ENCODE measurements around the gene THPO. TPM values are rescaled to one million over a fixed set of nuclear protein-coding genes. Genes with fewer than 3 reads are reported as not detected.
A peak's percentile ranks its signal among the peaks of the same experiment; 100 is the strongest.

The THPO gene
- total RNA-seq, 1 experiment from 2014 or later = not detected

DNA sequence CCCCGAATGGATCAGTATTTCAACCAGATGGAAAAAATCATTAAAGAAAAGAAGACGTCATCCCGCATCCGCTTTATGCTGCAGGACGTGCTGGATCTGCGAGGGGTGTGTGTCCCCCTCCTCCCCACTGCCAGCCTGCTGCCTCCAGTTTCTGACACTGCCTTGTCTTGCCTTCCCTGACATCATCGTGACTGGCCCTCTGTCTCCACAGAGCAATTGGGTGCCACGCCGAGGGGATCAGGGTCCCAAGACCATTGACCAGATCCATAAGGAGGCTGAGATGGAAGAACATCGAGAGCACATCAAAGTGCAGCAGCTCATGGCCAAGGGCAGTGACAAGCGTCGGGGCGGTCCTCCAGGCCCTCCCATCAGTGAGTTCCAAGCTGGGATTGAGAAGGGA lies 52.7 kb downstream of the THPO start:
- TF ChIP-seq, protein P1, sequence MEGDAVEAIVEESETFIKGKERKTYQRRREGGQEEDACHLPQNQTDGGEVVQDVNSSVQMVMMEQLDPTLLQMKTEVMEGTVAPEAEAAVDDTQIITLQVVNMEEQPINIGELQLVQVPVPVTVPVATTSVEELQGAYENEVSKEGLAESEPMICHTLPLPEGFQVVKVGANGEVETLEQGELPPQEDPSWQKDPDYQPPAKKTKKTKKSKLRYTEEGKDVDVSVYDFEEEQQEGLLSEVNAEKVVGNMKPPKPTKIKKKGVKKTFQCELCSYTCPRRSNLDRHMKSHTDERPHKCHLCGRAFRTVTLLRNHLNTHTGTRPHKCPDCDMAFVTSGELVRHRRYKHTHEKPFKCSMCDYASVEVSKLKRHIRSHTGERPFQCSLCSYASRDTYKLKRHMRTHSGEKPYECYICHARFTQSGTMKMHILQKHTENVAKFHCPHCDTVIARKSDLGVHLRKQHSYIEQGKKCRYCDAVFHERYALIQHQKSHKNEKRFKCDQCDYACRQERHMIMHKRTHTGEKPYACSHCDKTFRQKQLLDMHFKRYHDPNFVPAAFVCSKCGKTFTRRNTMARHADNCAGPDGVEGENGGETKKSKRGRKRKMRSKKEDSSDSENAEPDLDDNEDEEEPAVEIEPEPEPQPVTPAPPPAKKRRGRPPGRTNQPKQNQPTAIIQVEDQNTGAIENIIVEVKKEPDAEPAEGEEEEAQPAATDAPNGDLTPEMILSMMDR (IDR thresholded peaks at IDR 0.05; ENCODE audit: unreplicated experiment) = no peak
- CTCF ChIA-PET = no interaction called here
- peaks cover 100% of the 10 kb centered on the region for H3K36me3 Mint-ChIP-seq (ENCODE audit: insufficient read depth, unreplicated experiment)
- no peaks in the 10 kb centered on the region for H3K27me3 Mint-ChIP-seq (ENCODE audit: unreplicated experiment)
- BruUV-seq (replicated peaks) = no TSS peak
- peaks cover 33% of the 10 kb centered on the region for H3K4me1 Mint-ChIP-seq (ENCODE audit: low read depth, unreplicated experiment)
- DNase-seq = no peak
- no peak overlapping the region for H3K27ac Mint-ChIP-seq (ENCODE audit: unreplicated experiment)
- no peak overlapping the region for H3K4me3 Mint-ChIP-seq (ENCODE audit: low read depth, unreplicated experiment)
- intact Hi-C loops (cut with micrococcal nuclease; ENCODE audit: unreplicated experiment) = no loop called here
- no peaks in the 10 kb centered on the region for H3K9me3 Mint-ChIP-seq (ENCODE audit: low read depth, unreplicated experiment)

DNA sequence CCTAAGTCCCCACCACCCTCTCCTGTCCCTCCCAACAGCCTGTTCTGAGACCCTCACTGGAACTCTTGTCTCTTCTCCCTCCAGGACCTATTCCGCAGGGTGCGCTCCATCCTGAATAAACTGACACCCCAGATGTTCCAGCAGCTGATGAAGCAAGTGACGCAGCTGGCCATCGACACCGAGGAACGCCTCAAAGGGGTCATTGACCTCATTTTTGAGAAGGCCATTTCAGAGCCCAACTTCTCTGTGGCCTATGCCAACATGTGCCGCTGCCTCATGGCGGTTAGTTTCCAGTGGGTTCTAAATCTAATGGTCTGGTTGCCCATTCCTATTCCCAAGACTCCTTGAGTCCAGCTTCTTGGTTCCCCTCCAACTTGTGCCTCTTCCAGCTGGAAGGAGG lies 54.3 kb downstream of the THPO start:
- H3K9me3 Mint-ChIP-seq (ENCODE audit: low read depth, unreplicated experiment) = no peaks in the 10 kb centered on the region
- intact Hi-C loops (cut with micrococcal nuclease; ENCODE audit: unreplicated experiment) = no loop called here
- H3K27ac Mint-ChIP-seq (ENCODE audit: unreplicated experiment) = no peak overlapping the region

DNA sequence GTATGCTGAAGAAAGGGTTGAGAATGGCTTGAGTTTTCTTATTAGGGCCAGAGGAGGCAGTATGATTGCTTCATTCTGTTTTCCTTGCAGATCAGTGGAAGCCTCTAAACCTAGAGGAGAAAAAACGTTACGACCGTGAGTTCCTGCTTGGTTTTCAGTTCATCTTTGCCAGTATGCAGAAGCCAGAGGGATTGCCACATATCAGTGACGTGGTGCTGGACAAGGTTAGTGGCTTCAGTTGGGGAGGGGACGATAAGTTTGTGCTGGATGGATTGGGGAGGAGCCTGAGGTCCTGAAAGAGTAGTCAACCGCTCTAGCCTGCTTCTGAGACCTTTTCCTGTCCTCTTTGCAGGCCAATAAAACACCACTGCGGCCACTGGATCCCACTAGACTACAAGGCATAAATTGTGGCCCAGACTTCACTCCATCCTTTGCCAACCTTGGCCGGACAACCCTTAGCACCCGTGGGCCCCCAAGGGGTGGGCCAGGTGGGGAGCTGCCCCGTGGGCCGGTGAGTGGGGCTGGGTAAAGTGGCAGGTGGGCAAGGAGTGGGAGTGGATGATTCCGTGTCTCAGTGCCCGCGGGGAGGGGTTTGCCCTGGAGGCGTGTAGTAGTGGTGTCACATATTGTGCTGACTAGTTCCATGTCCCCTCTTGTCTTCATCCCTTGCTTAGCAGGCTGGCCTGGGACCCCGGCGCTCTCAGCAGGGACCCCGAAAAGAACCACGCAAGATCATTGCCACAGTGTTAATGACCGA lies 55.1 kb downstream of the THPO start:
- H3K4me3 Mint-ChIP-seq (ENCODE audit: low read depth, unreplicated experiment) = no peak overlapping the region
- no peaks in the 10 kb centered on the region for H3K9me3 Mint-ChIP-seq (ENCODE audit: low read depth, unreplicated experiment)
- H3K36me3 Mint-ChIP-seq (ENCODE audit: insufficient read depth, unreplicated experiment) = peaks cover 98% of the 10 kb centered on the region
- TF ChIP-seq, protein P1 (IDR thresholded peaks at IDR 0.05; ENCODE audit: unreplicated experiment) = no peak
- no peak for DNase-seq
- peaks cover 37% of the 10 kb centered on the region for H3K4me1 Mint-ChIP-seq (ENCODE audit: low read depth, unreplicated experiment)
- CTCF ChIA-PET = no interaction called here
- intact Hi-C loops (cut with micrococcal nuclease; ENCODE audit: unreplicated experiment) = no loop called here
- no peaks in the 10 kb centered on the region for H3K27me3 Mint-ChIP-seq (ENCODE audit: unreplicated experiment)
- BruUV-seq (replicated peaks) = no TSS peak
- H3K27ac Mint-ChIP-seq (ENCODE audit: unreplicated experiment) = peak overlapping the region; percentile 29

More for the DNA sequence above, 54.3 kb downstream of the THPO start:
- TF ChIP-seq, protein P1 (IDR thresholded peaks at IDR 0.05; ENCODE audit: unreplicated experiment) = no peak
- Mint-ChIP-seq H3K4me3 (ENCODE audit: low read depth, unreplicated experiment) (no peak overlapping the region), H3K4me1 (ENCODE audit: low read depth, unreplicated experiment) (peaks cover 33% of the 10 kb centered on the region), H3K27me3 (ENCODE audit: unreplicated experiment) (no peaks in the 10 kb centered on the region), H3K36me3 (ENCODE audit: insufficient read depth, unreplicated experiment) (peaks cover 100% of the 10 kb centered on the region)
- DNase-seq = no peak
- CTCF ChIA-PET = no interaction called here
- no TSS peak for BruUV-seq (replicated peaks)

Other genes with a start within 250 kb of the THPO start
- gene EIF2B5, start 242.8 kb downstream of the THPO start, total RNA-seq (2022) = 79.6 and 87.9 TPM in 2 replicates
- gene DVL3, start 222.8 kb downstream of the THPO start, total RNA-seq (2022) = 105 and 106 TPM in 2 replicates
- gene AP2M1, start 203.4 kb downstream of the THPO start, total RNA-seq (2022) = 394 and 401 TPM in 2 replicates
- gene ABCF3, start 192.0 kb downstream of the THPO start, total RNA-seq (2022) = 114 and 116 TPM in 2 replicates
- gene VWA5B2, start 148.6 kb downstream of the THPO start, total RNA-seq (2022) = 0.54 and 0.90 TPM in 2 replicates
- gene ALG3, start 129.2 kb downstream of the THPO start, total RNA-seq (2022) = 131 and 140 TPM in 2 replicates
- 11.2 and 11.6 TPM in 2 replicates for gene EEF1AKMT4, start 128.5 kb downstream of the THPO start, total RNA-seq (2022)
- gene CAMK2N2, start 116.7 kb downstream of the THPO start, total RNA-seq (2022) = 3.3 and 3.6 TPM in 2 replicates
- gene ECE2, start 102.2 kb downstream of the THPO start, total RNA-seq (2022) = not detected in 2 replicates
- gene PSMD2, start 79.0 kb downstream of the THPO start, total RNA-seq (2022) = 513 and 530 TPM in 2 replicates
- 662 and 673 TPM in 2 replicates for gene EIF4G1, start 63.6 kb downstream of the THPO start, total RNA-seq (2022)
- 24.4 and 29.2 TPM in 2 replicates for gene FAM131A, start 40.6 kb downstream of the THPO start, total RNA-seq (2022)
- gene CLCN2, start 16.6 kb downstream of the THPO start, total RNA-seq (2022) = 22.9 and 25.3 TPM in 2 replicates
- gene POLR2H, start 16.5 kb downstream of the THPO start, total RNA-seq (2022) = 128 and 131 TPM in 2 replicates
- gene CHRD, start 1.8 kb upstream of the THPO start, total RNA-seq (2022) = not detected in 2 replicates
- 2.5 and 2.8 TPM in 2 replicates for gene EPHB3, start 183.6 kb upstream of the THPO start, total RNA-seq (2022)

All from Calu3 (cell line).